ENCODE measurements around the gene KDM1B.

Gene KDM1B

GRCh38 chr6:18115356-18115755, 39.9 kb upstream of the KDM1B start:
- no peak overlapping the region for H3K4me3 ChIP-seq (ENCODE audit: low read depth, low read length)
- CTCF ChIA-PET = interaction anchor here (0.7 to 1.1 kb wide), 2 partner anchors 334 to 388 kb away, joined by 3 to 5 read pairs; no protein-coding TSS in a partner anchor
- H3K4me1 ChIP-seq (ENCODE audit: control insufficient read depth, insufficient read depth, low read length) = no peaks in the 10 kb centered on the region
- POLR2A ChIA-PET = no interaction called here
- H3K9me3 ChIP-seq (ENCODE audit: control insufficient read depth, insufficient read depth, low read depth, low read length) = no peaks in the 10 kb centered on the region
- H3K27ac ChIP-seq (ENCODE audit: extremely low read depth, low read depth, low read length) = no peak overlapping the region
- no peak for TF ChIP-seq ZNF785 (tag by site-specific recombination; IDR thresholded peaks at IDR 0.05)
- no peak for TF ChIP-seq ZNF302 (tag by site-specific recombination; IDR thresholded peaks at IDR 0.05; ENCODE audit: low read depth)
- no peak for TF ChIP-seq ZNF777 (tag by site-specific recombination; IDR thresholded peaks at IDR 0.05; ENCODE audit: borderline replicate concordance)
- no peak for TF ChIP-seq ZNF776 (tag by site-specific recombination; IDR thresholded peaks at IDR 0.05; ENCODE audit: borderline replicate concordance)
- TF ChIP-seq, protein P1, sequence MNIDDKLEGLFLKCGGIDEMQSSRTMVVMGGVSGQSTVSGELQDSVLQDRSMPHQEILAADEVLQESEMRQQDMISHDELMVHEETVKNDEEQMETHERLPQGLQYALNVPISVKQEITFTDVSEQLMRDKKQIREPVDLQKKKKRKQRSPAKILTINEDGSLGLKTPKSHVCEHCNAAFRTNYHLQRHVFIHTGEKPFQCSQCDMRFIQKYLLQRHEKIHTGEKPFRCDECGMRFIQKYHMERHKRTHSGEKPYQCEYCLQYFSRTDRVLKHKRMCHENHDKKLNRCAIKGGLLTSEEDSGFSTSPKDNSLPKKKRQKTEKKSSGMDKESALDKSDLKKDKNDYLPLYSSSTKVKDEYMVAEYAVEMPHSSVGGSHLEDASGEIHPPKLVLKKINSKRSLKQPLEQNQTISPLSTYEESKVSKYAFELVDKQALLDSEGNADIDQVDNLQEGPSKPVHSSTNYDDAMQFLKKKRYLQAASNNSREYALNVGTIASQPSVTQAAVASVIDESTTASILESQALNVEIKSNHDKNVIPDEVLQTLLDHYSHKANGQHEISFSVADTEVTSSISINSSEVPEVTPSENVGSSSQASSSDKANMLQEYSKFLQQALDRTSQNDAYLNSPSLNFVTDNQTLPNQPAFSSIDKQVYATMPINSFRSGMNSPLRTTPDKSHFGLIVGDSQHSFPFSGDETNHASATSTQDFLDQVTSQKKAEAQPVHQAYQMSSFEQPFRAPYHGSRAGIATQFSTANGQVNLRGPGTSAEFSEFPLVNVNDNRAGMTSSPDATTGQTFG (tag by site-specific recombination; IDR thresholded peaks at IDR 0.05; ENCODE audit: borderline replicate concordance) = no peak
- no peak for TF ChIP-seq ZNF792 (tag by site-specific recombination; IDR thresholded peaks at IDR 0.05)
- TF ChIP-seq ZSCAN30 (tag by site-specific recombination; IDR thresholded peaks at IDR 0.05) = no peak
- no peak for TF ChIP-seq ZNF335 (tag by site-specific recombination; conservative IDR thresholded peaks at IDR 0.05)
- no peaks in the 10 kb centered on the region for H3K36me3 ChIP-seq (ENCODE audit: control insufficient read depth in 2 of 2, insufficient read depth in 1 of 2, low read length in 2 of 2)

- POLR2A ChIA-PET = interaction anchor here (0.7 kb wide), 1 partner anchor 358 kb away, joined by 5 read pairs; no protein-coding TSS in a partner anchor
These were observed 38.1 kb upstream of the KDM1B start for GRCh38 chr6:18117136-18117535.

DNA sequence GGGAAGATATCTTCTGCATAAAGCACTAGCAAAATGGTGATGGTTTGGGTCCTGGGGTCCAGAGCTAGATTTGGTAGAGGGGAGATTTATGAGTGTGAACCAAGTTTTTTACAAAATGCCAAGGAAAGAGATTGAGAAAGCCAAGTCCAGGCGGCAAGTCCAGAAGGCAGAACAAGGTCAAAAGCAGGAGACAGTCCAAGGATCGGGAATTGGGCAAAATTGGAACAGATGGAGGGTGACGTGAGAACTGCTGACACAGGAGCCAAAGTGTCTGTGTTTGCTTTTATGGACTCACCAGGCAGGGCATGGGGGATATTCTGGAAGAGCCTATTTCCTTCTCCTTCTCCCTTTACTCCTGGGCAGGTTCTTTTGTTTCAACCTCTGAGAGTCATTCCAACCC, 36.9 kb upstream of the KDM1B start:
- no peaks in the 10 kb centered on the region for H3K36me3 ChIP-seq (ENCODE audit: control insufficient read depth in 2 of 2, insufficient read depth in 1 of 2, low read length in 2 of 2)
- no peak overlapping the region for H3K27ac ChIP-seq (ENCODE audit: extremely low read depth, low read depth, low read length)
- no peak overlapping the region for H3K4me3 ChIP-seq (ENCODE audit: low read depth, low read length)
- ChIA-PET POLR2A (interaction anchor here (0.5 to 0.6 kb wide), 2 partner anchors 132 to 1875 kb away, joined by 3 read pairs; no protein-coding TSS in a partner anchor), CTCF (no interaction called here)
- H3K4me1 ChIP-seq (ENCODE audit: control insufficient read depth, insufficient read depth, low read length) = no peaks in the 10 kb centered on the region; the same call in 1 of the 2 replicates
- H3K9me3 ChIP-seq (ENCODE audit: control insufficient read depth, insufficient read depth, low read depth, low read length) = no peaks in the 10 kb centered on the region
- peak; percentile 45 for TF ChIP-seq ZNF341 (tag by site-specific recombination; IDR thresholded peaks at IDR 0.05; ENCODE audit: low read depth)
- no peak for TF ChIP-seq BCL11A (tag by site-specific recombination; IDR thresholded peaks at IDR 0.05; ENCODE audit: low read depth)

More at GRCh38 chr6:18117136-18117535, 38.1 kb upstream of the KDM1B start:
- CTCF ChIA-PET = no interaction called here
- H3K27ac ChIP-seq (ENCODE audit: extremely low read depth, low read depth, low read length) = no peak overlapping the region
- H3K4me1 ChIP-seq (ENCODE audit: control insufficient read depth, insufficient read depth, low read length) = no peaks in the 10 kb centered on the region; the same call in 1 of the 2 replicates
- no peak overlapping the region for H3K4me3 ChIP-seq (ENCODE audit: low read depth, low read length)
- H3K9me3 ChIP-seq (ENCODE audit: control insufficient read depth, insufficient read depth, low read depth, low read length) = no peaks in the 10 kb centered on the region
- no peaks in the 10 kb centered on the region for H3K36me3 ChIP-seq (ENCODE audit: control insufficient read depth in 2 of 2, insufficient read depth in 1 of 2, low read length in 2 of 2)
- TF ChIP-seq FEZF1 (tag by site-specific recombination; IDR thresholded peaks at IDR 0.05) (no peak), ZNF23 (tag by site-specific recombination; IDR thresholded peaks at IDR 0.05; ENCODE audit: borderline replicate concordance) (no peak), ZNF169 (tag by site-specific recombination; IDR thresholded peaks at IDR 0.05) (no peak), ZNF549 (tag by site-specific recombination; IDR thresholded peaks at IDR 0.05) (no peak)
- TF ChIP-seq, protein P2, sequence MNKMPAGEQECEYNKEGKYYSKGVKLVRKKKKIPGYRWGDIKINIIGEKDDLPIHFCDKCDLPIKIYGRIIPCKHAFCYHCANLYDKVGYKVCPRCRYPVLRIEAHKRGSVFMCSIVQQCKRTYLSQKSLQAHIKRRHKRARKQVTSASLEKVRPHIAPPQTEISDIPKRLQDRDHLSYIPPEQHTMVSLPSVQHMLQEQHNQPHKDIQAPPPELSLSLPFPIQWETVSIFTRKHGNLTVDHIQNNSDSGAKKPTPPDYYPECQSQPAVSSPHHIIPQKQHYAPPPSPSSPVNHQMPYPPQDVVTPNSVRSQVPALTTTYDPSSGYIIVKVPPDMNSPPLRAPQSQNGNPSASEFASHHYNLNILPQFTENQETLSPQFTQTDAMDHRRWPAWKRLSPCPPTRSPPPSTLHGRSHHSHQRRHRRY (tag by site-specific recombination; IDR thresholded peaks at IDR 0.05) = no peak

DNA sequence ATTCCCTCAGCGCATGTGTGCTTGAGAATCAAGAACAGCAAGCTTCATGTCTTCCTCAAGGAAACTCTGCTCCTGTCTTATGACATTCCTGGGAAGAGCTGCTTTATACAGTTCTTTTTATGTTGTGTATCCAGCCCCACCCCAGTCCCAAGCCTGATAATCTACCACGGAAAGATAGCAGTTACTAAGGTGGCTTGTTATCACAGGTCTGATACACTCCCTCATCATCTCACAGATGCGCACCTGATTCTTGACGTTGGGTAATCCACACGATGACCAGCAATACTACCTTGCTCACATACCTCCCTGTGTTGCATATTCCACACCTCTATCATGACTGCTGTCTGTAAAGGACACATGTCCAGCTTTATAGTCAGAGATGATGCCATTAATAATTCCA, 36.0 kb upstream of the KDM1B start:
- Histone ChIP-seq H3K27ac (ENCODE audit: extremely low read depth, low read depth, low read length) (no peak overlapping the region), H3K9me3 (ENCODE audit: control insufficient read depth, insufficient read depth, low read depth, low read length) (no peaks in the 10 kb centered on the region), H3K4me1 (ENCODE audit: control insufficient read depth, insufficient read depth, low read length) (no peaks in the 10 kb centered on the region; the same call in 1 of the 2 replicates), H3K4me3 (ENCODE audit: low read depth, low read length) (no peak overlapping the region), H3K36me3 (ENCODE audit: control insufficient read depth in 2 of 2, insufficient read depth in 1 of 2, low read length in 2 of 2) (no peaks in the 10 kb centered on the region)
- ChIA-PET POLR2A (interaction anchor here (0.5 to 0.6 kb wide), 3 partner anchors 65 to 1876 kb away, joined by 3 to 4 read pairs (median 3); no protein-coding TSS in a partner anchor), CTCF (no interaction called here)
- TF ChIP-seq, protein P3, sequence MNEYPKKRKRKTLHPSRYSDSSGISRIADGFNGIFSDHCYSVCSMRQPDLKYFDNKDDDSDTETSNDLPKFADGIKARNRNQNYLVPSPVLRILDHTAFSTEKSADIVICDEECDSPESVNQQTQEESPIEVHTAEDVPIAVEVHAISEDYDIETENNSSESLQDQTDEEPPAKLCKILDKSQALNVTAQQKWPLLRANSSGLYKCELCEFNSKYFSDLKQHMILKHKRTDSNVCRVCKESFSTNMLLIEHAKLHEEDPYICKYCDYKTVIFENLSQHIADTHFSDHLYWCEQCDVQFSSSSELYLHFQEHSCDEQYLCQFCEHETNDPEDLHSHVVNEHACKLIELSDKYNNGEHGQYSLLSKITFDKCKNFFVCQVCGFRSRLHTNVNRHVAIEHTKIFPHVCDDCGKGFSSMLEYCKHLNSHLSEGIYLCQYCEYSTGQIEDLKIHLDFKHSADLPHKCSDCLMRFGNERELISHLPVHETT (tag by site-specific recombination; IDR thresholded peaks at IDR 0.05) = no peak
- TF ChIP-seq ZBTB6 (tag by site-specific recombination; IDR thresholded peaks at IDR 0.05) (no peak), ZNF366 (tag by site-specific recombination; conservative IDR thresholded peaks at IDR 0.05) (no peak), ZNF830 (tag by site-specific recombination; IDR thresholded peaks at IDR 0.05; ENCODE audit: low read depth) (no peak), ZNF16 (tag by site-specific recombination; IDR thresholded peaks at IDR 0.05; ENCODE audit: low read depth) (no peak), ZBTB48 (tag by site-specific recombination; IDR thresholded peaks at IDR 0.05) (no peak), BCL11A (tag by site-specific recombination; IDR thresholded peaks at IDR 0.05; ENCODE audit: low read depth) (no peak)
